Panc1 (cell line): Measurements from ENCODE around the gene MGAT5. TPM values are rescaled to one million over a fixed set of nuclear protein-coding genes. Genes with fewer than 3 reads are reported as not detected.

Experiments used
- ATAC-seq: fragments of 200-7000 bp; cut with Tn5 transposase; 2 replicates; pipeline ENCODE4 v1.9.1; 2020; ENCODE audit warnings: mild to moderate bottlenecking, moderate library complexity
- BruUV-seq: library from RNA; stranded (reverse); fragments of 400-500 nt; replicated peaks from 2 replicates; lab custom pipeline; 2021; lab: Mats Ljungman, UMichigan
- CTCF ChIA-PET: fragments of 300-600 bp; sonication (Branson Sonifier 250); formaldehyde crosslinking; loops from one replicate; lab custom pipeline; 2022; ENCODE audit warnings: antibody characterized with exemption; lab: Charles Lee
- POLR2A ChIA-PET: fragments of 300-600 bp; sonication (Branson Sonifier 250); formaldehyde crosslinking; loops from one replicate; lab custom pipeline; 2022; ENCODE audit warnings: antibody characterized with exemption; lab: Charles Lee
- DNase-seq: peaks from one replicate; pipeline ENCODE4 v3.0.0-alpha.2; 2010; ENCODE audit warnings: low read depth, low spot score
- H3K27ac ChIP-seq: 2 replicates; pipeline ENCODE4 v1.5.1; 2011; ENCODE audit warnings: mild to moderate bottlenecking, low read length, inconsistent platforms
- H3K27me3 ChIP-seq: fragments of 200-500 bp; sonication (Bioruptor generic); 2 replicates; pipeline ENCODE4 v1.6.0; 2014; ENCODE audit warnings: low read length, inconsistent platforms; ENCODE audit not compliant: control insufficient read depth, insufficient read depth
- H3K36me3 ChIP-seq: fragments of 200-500 bp; sonication (Bioruptor generic); 2 replicates; pipeline ENCODE4 v1.5.1; 2014; ENCODE audit warnings: inconsistent platforms, mild to moderate bottlenecking, low read length, moderate library complexity; ENCODE audit not compliant: control insufficient read depth, insufficient read depth
- H3K4me1 ChIP-seq: 2 replicates; pipeline ENCODE4 v1.5.1; 2011; ENCODE audit warnings: inconsistent platforms, mild to moderate bottlenecking, low read length, moderate library complexity; ENCODE audit not compliant: control insufficient read depth, insufficient read depth
- H3K4me3 ChIP-seq, 2 experiments: 2 replicates each; pipeline ENCODE4 v1.5.1; 2011 to 2012; ENCODE audit warnings: low read depth in 2 of 2, low read length in 2 of 2, mild to moderate bottlenecking in 2 of 2, inconsistent platforms in 1 of 2, moderate library complexity in 1 of 2
- H3K9me3 ChIP-seq: fragments of 200-500 bp; sonication (Bioruptor generic); 2 replicates; pipeline ENCODE4 v1.5.1; 2014; ENCODE audit warnings: low read depth, mild to moderate bottlenecking, inconsistent platforms, low read length, moderate library complexity; ENCODE audit not compliant: control insufficient read depth, insufficient read depth
- CTCF ChIP-seq: fragments of 450-650 bp; IDR thresholded peaks from 2 replicates; pipeline ENCODE4 v1.5.1; 2017; ENCODE audit warnings: mild to moderate bottlenecking
- POLR2AphosphoS5 ChIP-seq: IDR thresholded peaks from 2 replicates; pipeline ENCODE4 v1.6.1; 2012; ENCODE audit warnings: mild to moderate bottlenecking, low read depth, low read length, moderate library complexity
- REST ChIP-seq, 2 experiments: IDR thresholded peaks; 2 replicates each; pipeline ENCODE4 v1.6.1; 2011 to 2012; ENCODE audit warnings: low read depth in 2 of 2, control low read depth in 1 of 2, low read length in 1 of 2, mild to moderate bottlenecking in 1 of 2, moderate library complexity in 1 of 2; ENCODE audit not compliant: insufficient read depth in 1 of 2
- SIN3A ChIP-seq: IDR thresholded peaks from 2 replicates; pipeline ENCODE4 v1.6.1; 2012; ENCODE audit warnings: low read depth, mild to moderate bottlenecking, low read length, moderate library complexity, borderline replicate concordance; ENCODE audit not compliant: insufficient read depth
- TCF7L2 ChIP-seq: IDR thresholded peaks from 2 replicates; pipeline ENCODE4 v1.6.1; 2011; ENCODE audit warnings: mild to moderate bottlenecking, low read depth, low read length, inconsistent platforms
- in situ Hi-C: cut with HindIII; loops from 2 replicates; pipeline ENCODE4 v1.10.0; 2016; ENCODE audit warnings: low sequenced_read_pairs, low pct_unique_long_range_greater_than_20kb
- intact Hi-C: fragments of 100-400 bp; cut with micrococcal nuclease; formaldehyde crosslinking; loops from one replicate; pipeline ENCODE4 v1.10.0; 2022; ENCODE audit not compliant: unreplicated experiment
- total RNA-seq: library from RNA; stranded (reverse); gene quantifications from one replicate; pipeline ENCODE4 v1.2.1, GENCODE V29; 2021; ENCODE audit not compliant: unreplicated experiment

MGAT5 gene
- total RNA-seq, 1 experiment from 2014 or later = 22.1 TPM

GRCh38 chr2:134234535-134234934, 19.3 kb upstream of the MGAT5 start:
- Histone ChIP-seq H3K9me3 (no peaks in the 10 kb centered on the region), H3K4me1 (no peaks in the 10 kb centered on the region), H3K4me3 (no peak overlapping the region), H3K27ac (no peak overlapping the region), H3K27me3 (no peaks in the 10 kb centered on the region), H3K36me3 (no peaks in the 10 kb centered on the region)
- in situ Hi-C loops (no loop called here), intact Hi-C loops (no loop called here)
- BruUV-seq = no TSS peak
- DNase-seq = no peak
- no peak for TF ChIP-seq POLR2AphosphoS5
- TF ChIP-seq REST (IDR thresholded peaks at IDR 0.05; ENCODE audit: insufficient read depth in 1 of 2, low read depth in 2 of 2, low read length in 1 of 2) = no peak
- no peak for TF ChIP-seq CTCF
- no peak for TF ChIP-seq TCF7L2
- no peak for TF ChIP-seq SIN3A
- ChIA-PET CTCF (no interaction called here), POLR2A (no interaction called here)
- ATAC-seq = no peak

- TF ChIP-seq SIN3A (no peak), REST (IDR thresholded peaks at IDR 0.05; ENCODE audit: insufficient read depth in 1 of 2, low read depth in 2 of 2, low read length in 1 of 2) (no peak), TCF7L2 (no peak), POLR2AphosphoS5 (no peak), CTCF (no peak)
- intact Hi-C loops = no loop called here
- in situ Hi-C loops = no loop called here
- CTCF ChIA-PET = no interaction called here
- no peak overlapping the region for H3K27ac ChIP-seq
- H3K9me3 ChIP-seq = no peaks in the 10 kb centered on the region
- no peaks in the 10 kb centered on the region for H3K27me3 ChIP-seq
- no peaks in the 10 kb centered on the region for H3K4me1 ChIP-seq
- no TSS peak for BruUV-seq
- H3K36me3 ChIP-seq = no peaks in the 10 kb centered on the region
- ATAC-seq (no peak), DNase-seq (no peak)
- POLR2A ChIA-PET = interaction anchor here (0.5 kb wide), 1 partner anchor 11 kb away, joined by 14 read pairs; no protein-coding TSS in a partner anchor
- H3K4me3 ChIP-seq = no peak overlapping the region
Measured at GRCh38 chr2:134235510-134236144, 18.2 kb upstream of the MGAT5 start.
